NCI-H2227 (cell line): ENCODE measurements around the gene PCCA.
A peak's percentile ranks its signal among the peaks of the same experiment; 100 is the strongest.
"Not testable (repeated sequence)": the region's sequence is repeated elsewhere in the genome, so short reads cannot be mapped to it uniquely, and the experiment has no call there.

Source experiments
- DNase-seq: peaks from one replicate; lab custom pipeline; 2025; ENCODE audit not compliant: unreplicated experiment; lab: John Stamatoyannopoulos, UW

Gene PCCA

GRCh38 chr13:100573121-100573520, 484.2 kb downstream of the PCCA start:
- peak; percentile 60 for DNase-seq

GRCh38 chr13:100577239-100577638, 488.3 kb downstream of the PCCA start:
- not testable (repeated sequence) for DNase-seq
